GM18526 (cell line): ENCODE data around the gene MYO10.

Source experiments
- POLR2A ChIP-seq: IDR thresholded peaks from 3 replicates; pipeline ENCODE4 v1.6.1; 2011; ENCODE audit not compliant: insufficient read length; ENCODE audit errors: extremely low read depth

The MYO10 gene

GRCh38 chr5:16803831-16804230, 132.3 kb downstream of the MYO10 start:
- TF ChIP-seq POLR2A = no peak

- no peak for TF ChIP-seq POLR2A
These were observed 135.6 kb downstream of the MYO10 start for GRCh38 chr5:16800477-16800876.

GRCh38 chr5:16799796-16800195, 136.3 kb downstream of the MYO10 start:
- TF ChIP-seq POLR2A = no peak

- TF ChIP-seq POLR2A = no peak
These were observed 138.1 kb downstream of the MYO10 start for GRCh38 chr5:16797951-16798350.

GRCh38 chr5:16794269-16794913, 141.7 kb downstream of the MYO10 start:
- no peak for TF ChIP-seq POLR2A

- no peak for TF ChIP-seq POLR2A
These were observed 143.4 kb downstream of the MYO10 start for GRCh38 chr5:16792598-16793275.

- TF ChIP-seq POLR2A = no peak
These were observed 144.0 kb downstream of the MYO10 start for GRCh38 chr5:16791904-16792597.

- TF ChIP-seq POLR2A = no peak
These were observed 144.9 kb downstream of the MYO10 start for GRCh38 chr5:16791036-16791705.

GRCh38 chr5:16788957-16789356, 147.1 kb downstream of the MYO10 start:
- TF ChIP-seq POLR2A = no peak

- no peak for TF ChIP-seq POLR2A
These were observed 148.8 kb downstream of the MYO10 start for GRCh38 chr5:16787278-16787677.

- TF ChIP-seq POLR2A = no peak
These were observed 151.0 kb downstream of the MYO10 start for GRCh38 chr5:16784843-16785791.

GRCh38 chr5:16784088-16784487, 152.0 kb downstream of the MYO10 start:
- no peak for TF ChIP-seq POLR2A

- no peak for TF ChIP-seq POLR2A
These were observed 154.1 kb downstream of the MYO10 start for GRCh38 chr5:16781828-16782626.

- TF ChIP-seq POLR2A = no peak
These were observed 155.8 kb downstream of the MYO10 start for GRCh38 chr5:16780325-16780724.
